GM23248 (cell line): Measurements from ENCODE around the gene SIRT7. TPM values are rescaled to one million over a fixed set of nuclear protein-coding genes. Genes with fewer than 3 reads are reported as not detected.

Experiments used
- DNase-seq: peaks from one replicate; pipeline ENCODE4 v3.0.0-alpha.2; 2015
- H2AFZ ChIP-seq: fragments of 200-600 bp; sonication (generic); 2 replicates; pipeline ENCODE4 v1.6.1; 2016; ENCODE audit warnings: antibody characterized with exemption
- H3F3A ChIP-seq: fragments of 200-600 bp; sonication (generic); 2 replicates; pipeline ENCODE4 v1.6.1; 2016; ENCODE audit warnings: mild to moderate bottlenecking, antibody characterized with exemption, mixed run types; ENCODE audit not compliant: insufficient read depth
- H3K27ac ChIP-seq: fragments of 200-600 bp; sonication (generic); 2 replicates; pipeline ENCODE4 v1.5.1; 2016; ENCODE audit warnings: mild to moderate bottlenecking
- H3K27me3 ChIP-seq: fragments of 200-600 bp; sonication (generic); replicated peaks from 2 replicates; pipeline ENCODE4 v1.6.1; 2016; ENCODE audit warnings: mild to moderate bottlenecking; ENCODE audit not compliant: insufficient read depth
- H3K36me3 ChIP-seq: fragments of 200-600 bp; sonication (generic); 2 replicates; pipeline ENCODE4 v1.6.1; 2016; ENCODE audit warnings: low read depth, mild to moderate bottlenecking
- H3K4me1 ChIP-seq: fragments of 200-600 bp; sonication (generic); 2 replicates; pipeline ENCODE4 v1.6.1; 2016; ENCODE audit warnings: mild to moderate bottlenecking; ENCODE audit not compliant: insufficient read depth
- H3K4me2 ChIP-seq: fragments of 200-600 bp; sonication (generic); one replicate; pipeline ENCODE4 v1.6.1; 2016; ENCODE audit warnings: mild to moderate bottlenecking; ENCODE audit not compliant: unreplicated experiment
- H3K4me3 ChIP-seq: fragments of 200-600 bp; sonication (generic); 2 replicates; pipeline ENCODE4 v1.5.1; 2016; ENCODE audit warnings: mild to moderate bottlenecking
- H3K79me2 ChIP-seq: fragments of 200-600 bp; sonication (generic); 2 replicates; pipeline ENCODE4 v1.6.1; 2016; ENCODE audit warnings: mild to moderate bottlenecking; ENCODE audit not compliant: insufficient read depth
- H3K9ac ChIP-seq: fragments of 200-600 bp; sonication (generic); 2 replicates; pipeline ENCODE4 v1.6.1; 2016; ENCODE audit warnings: mild to moderate bottlenecking
- H3K9me2 ChIP-seq: fragments of 200-600 bp; sonication (generic); 2 replicates; pipeline ENCODE4 v1.6.1; 2016; ENCODE audit warnings: mixed run types, mild to moderate bottlenecking, moderate library complexity; ENCODE audit not compliant: insufficient read depth
- H3K9me3 ChIP-seq: fragments of 200-600 bp; sonication (generic); one replicate; pipeline ENCODE4 v1.6.1; 2017; ENCODE audit warnings: low read depth
- H4K20me1 ChIP-seq: fragments of 200-600 bp; sonication (generic); 2 replicates; pipeline ENCODE4 v1.6.0; 2016; ENCODE audit not compliant: insufficient read depth
- EZH2 ChIP-seq: fragments of 200-600 bp; sonication (generic); IDR thresholded peaks from 2 replicates; pipeline ENCODE4 v1.6.1; 2018; ENCODE audit warnings: antibody characterized with exemption, mild to moderate bottlenecking; ENCODE audit not compliant: insufficient read depth, poor library complexity, severe bottlenecking
- EZH2phosphoT487 ChIP-seq: fragments of 200-600 bp; sonication (generic); IDR thresholded peaks from 2 replicates; pipeline ENCODE4 v1.6.1; 2018; ENCODE audit warnings: antibody characterized with exemption, moderate library complexity, mild to moderate bottlenecking, low read depth; ENCODE audit not compliant: insufficient read depth
- WGBS, 2 experiments: methylation state at CpG; one replicate each; pipeline ENCODE4 v1.1.6; 2015 to 2017; ENCODE audit warnings: low lambda C conversion rate in 2 of 2, low coverage in 1 of 2; ENCODE audit errors: missing lambda C conversion rate in 2 of 2; 5-methylcytosine and 5-hydroxymethylcytosine counted together
- in situ Hi-C: fragments of 300-500 bp; cut with MboI; formaldehyde crosslinking; loops from 2 replicates; pipeline ENCODE4 v1.15.0; 2020
- polyA plus RNA-seq: library from polyadenylated mRNA; unstranded; fragments of >200 nt; fragmentation: Nextera tagmentation; extraction: Ambion mirVana; gene quantifications from 2 replicates; pipeline ENCODE4 v1.2.1, GENCODE V29; 2016
- total RNA-seq: library from RNA; depleted of rRNA; stranded (reverse); fragments of >200 nt; shearing (Covaris generic); gene quantifications from 2 replicates; pipeline ENCODE4 v1.2.3, GENCODE V29; 2014

Gene SIRT7
- total and polyA plus RNA-seq, 2 experiments from 2014 or later: 11.4 to 13.1 TPM

GRCh38 chr17:81885454-81885853 is 32.5 kb downstream of the SIRT7 start:
- no peaks in the 10 kb centered on the region for H3K27me3 ChIP-seq
- 94 to 97% methylated on average over 10 of the region's 10 CpGs for WGBS, 2 experiments

GRCh38 chr17:81884968-81885367 is 33.0 kb downstream of the SIRT7 start:
- H3K9me2 ChIP-seq: no peaks in the 10 kb centered on the region
- H3K36me3 ChIP-seq: peaks cover 33% of the 10 kb centered on the region
- no peaks in the 10 kb centered on the region for H3K9me3 ChIP-seq
- WGBS, 2 experiments: 95 to 99% methylated on average over 5 of the region's 5 CpGs
- peaks cover 12% of the 10 kb centered on the region; the same call in 1 of the 2 replicates for H3F3A ChIP-seq
- TF ChIP-seq EZH2phosphoT487 (no peak), EZH2 (no peak)
- no peak overlapping the region for H3K9ac ChIP-seq
- H3K27ac ChIP-seq: no peak overlapping the region
- no peak overlapping the region for H3K4me2 ChIP-seq
- peaks cover 7% of the 10 kb centered on the region for H3K4me1 ChIP-seq
- no peaks in the 10 kb centered on the region; the same call in 1 of the 2 replicates for H4K20me1 ChIP-seq
- H3K27me3 ChIP-seq: no peaks in the 10 kb centered on the region
- no peak overlapping the region for H3K4me3 ChIP-seq
- peaks cover 82% of the 10 kb centered on the region for H3K79me2 ChIP-seq
- no peak for DNase-seq
- in situ Hi-C loops: no loop called here
- H2AFZ ChIP-seq: no peak overlapping the region

More at GRCh38 chr17:81885454-81885853, 32.5 kb downstream of the SIRT7 start:
- no peaks in the 10 kb centered on the region for H3K9me2 ChIP-seq
- H2AFZ ChIP-seq: no peak overlapping the region
- TF ChIP-seq EZH2phosphoT487 (no peak), EZH2 (no peak)
- H3K4me1 ChIP-seq: peaks cover 12% of the 10 kb centered on the region
- peak overlapping the region; percentile 49; the same call in 1 of the 2 replicates for H3K27ac ChIP-seq
- H4K20me1 ChIP-seq: no peaks in the 10 kb centered on the region; the same call in 1 of the 2 replicates
- H3K4me2 ChIP-seq: no peak overlapping the region
- no peak overlapping the region for H3K4me3 ChIP-seq
- H3K9ac ChIP-seq: no peak overlapping the region
- H3K79me2 ChIP-seq: peaks cover 87% of the 10 kb centered on the region
- no peaks in the 10 kb centered on the region for H3K9me3 ChIP-seq
- peaks cover 36% of the 10 kb centered on the region for H3K36me3 ChIP-seq
- DNase-seq: no peak
- in situ Hi-C loops: no loop called here
- H3F3A ChIP-seq: peaks cover 12% of the 10 kb centered on the region; the same call in 1 of the 2 replicates

- Histone ChIP-seq H3K4me1 (peaks cover 3% of the 10 kb centered on the region; the same call in 1 of the 2 replicates), H4K20me1 (no peaks in the 10 kb centered on the region), H3K4me2 (no peak overlapping the region), H3K9me2 (no peaks in the 10 kb centered on the region), H3K27ac (no peak overlapping the region), H3F3A (peaks cover 12% of the 10 kb centered on the region; the same call in 1 of the 2 replicates), H3K9ac (no peak overlapping the region), H3K9me3 (no peaks in the 10 kb centered on the region), H2AFZ (no peak overlapping the region), H3K36me3 (peaks cover 28% of the 10 kb centered on the region), H3K27me3 (no peaks in the 10 kb centered on the region), H3K79me2 (peaks cover 78% of the 10 kb centered on the region), H3K4me3 (no peak overlapping the region)
- TF ChIP-seq EZH2 (no peak), EZH2phosphoT487 (no peak)
- no peak for DNase-seq
- in situ Hi-C loops: no loop called here
- 71 to 74% methylated on average over 11 of the region's 11 CpGs for WGBS, 2 experiments
Observed at GRCh38 chr17:81884520-81884919, 33.5 kb downstream of the SIRT7 start.

GRCh38 chr17:81879121-81879520 is 38.9 kb downstream of the SIRT7 start:
- Histone ChIP-seq H3K9me3 (no peaks in the 10 kb centered on the region), H3K4me1 (no peaks in the 10 kb centered on the region), H3K9me2 (no peaks in the 10 kb centered on the region), H3K27me3 (no peaks in the 10 kb centered on the region), H3K36me3 (peaks cover 8% of the 10 kb centered on the region), H3K4me3 (no peak overlapping the region), H3K4me2 (no peak overlapping the region), H3F3A (peaks cover 10% of the 10 kb centered on the region; the same call in 1 of the 2 replicates), H2AFZ (no peak overlapping the region), H3K27ac (no peak overlapping the region), H3K9ac (no peak overlapping the region), H4K20me1 (no peaks in the 10 kb centered on the region), H3K79me2 (peaks cover 25% of the 10 kb centered on the region; the same call in 1 of the 2 replicates)
- TF ChIP-seq EZH2 (no peak), EZH2phosphoT487 (no peak)
- DNase-seq: no peak
- 96 to 99% methylated on average over 5 of the region's 5 CpGs for WGBS, 2 experiments
- in situ Hi-C loops: no loop called here

GRCh38 chr17:81878294-81878693 is 39.7 kb downstream of the SIRT7 start:
- H3K4me1 ChIP-seq: no peaks in the 10 kb centered on the region
- no peak for DNase-seq
- H3K79me2 ChIP-seq: peaks cover 23% of the 10 kb centered on the region
- H3K36me3 ChIP-seq: peaks cover 8% of the 10 kb centered on the region
- H3K27me3 ChIP-seq: no peaks in the 10 kb centered on the region
- H2AFZ ChIP-seq: no peak overlapping the region
- no peak for TF ChIP-seq EZH2phosphoT487
- no peak for TF ChIP-seq EZH2
- H3K9ac ChIP-seq: no peak overlapping the region
- H3K9me3 ChIP-seq: no peaks in the 10 kb centered on the region
- 91 to 96% methylated on average over 3 of the region's 3 CpGs for WGBS, 2 experiments
- in situ Hi-C loops: no loop called here
- no peak overlapping the region for H3K4me3 ChIP-seq
- H3K4me2 ChIP-seq: no peak overlapping the region
- no peak overlapping the region for H3K27ac ChIP-seq
- H3F3A ChIP-seq: peaks cover 15% of the 10 kb centered on the region
- no peaks in the 10 kb centered on the region for H3K9me2 ChIP-seq
- H4K20me1 ChIP-seq: no peaks in the 10 kb centered on the region
